ENCODE measurements around the gene CBFB.

- TF ChIP-seq MAX (IDR thresholded peaks at IDR 0.05), result no peak
- TF ChIP-seq FOXM1 (IDR thresholded peaks at IDR 0.05; ENCODE audit: borderline replicate concordance, low read depth), result no peak
- TF ChIP-seq EP300 (IDR thresholded peaks at IDR 0.05; ENCODE audit: borderline replicate concordance), result no peak
- TF ChIP-seq CEBPB (IDR thresholded peaks at IDR 0.05), result peak; percentile 73; the same call in 1 of the 2 replicates
Measured at GRCh38 chr16:67084345-67085028, 55.5 kb downstream of the CBFB start.

Measured in Ishikawa (cell line).